Loucy (cell line): ENCODE data around the gene OIP5.

ENCODE experiments used
- H2AFZ ChIP-seq: fragments of 200-600 bp; sonication (generic); 2 replicates; pipeline ENCODE4 v1.6.0; 2016; ENCODE audit warnings: antibody characterized with exemption, mild to moderate bottlenecking, low read length, moderate library complexity
- H3F3A ChIP-seq: fragments of 200-600 bp; 2 replicates; pipeline ENCODE4 v1.6.0; 2016; ENCODE audit warnings: antibody characterized with exemption, low read depth, mild to moderate bottlenecking
- H3K27me3 ChIP-seq: fragments of 200-600 bp; sonication (generic); 2 replicates; pipeline ENCODE4 v1.6.1; 2014; ENCODE audit warnings: low read length, mild to moderate bottlenecking; ENCODE audit not compliant: insufficient read depth, poor library complexity, severe bottlenecking
- H3K36me3 ChIP-seq: fragments of 200-600 bp; sonication (generic); 2 replicates; pipeline ENCODE4 v1.6.1; 2016; ENCODE audit warnings: low read length; ENCODE audit not compliant: insufficient read depth
- H3K4me1 ChIP-seq: fragments of 200-600 bp; sonication (generic); 2 replicates; pipeline ENCODE4 v1.5.1; 2014; ENCODE audit warnings: low read length, mild to moderate bottlenecking; ENCODE audit not compliant: insufficient read depth, poor library complexity, severe bottlenecking
- H3K4me2 ChIP-seq: fragments of 200-600 bp; sonication (generic); 2 replicates; pipeline ENCODE4 v1.6.0; 2014; ENCODE audit warnings: antibody characterized with exemption, low read length, low read depth, mild to moderate bottlenecking; ENCODE audit not compliant: poor library complexity, severe bottlenecking
- H3K4me3 ChIP-seq: fragments of 200-600 bp; sonication (generic); 2 replicates; pipeline ENCODE4 v1.5.1; 2014; ENCODE audit warnings: low read length, mild to moderate bottlenecking, mixed read lengths; ENCODE audit not compliant: poor library complexity, severe bottlenecking
- H3K79me2 ChIP-seq: fragments of 200-600 bp; sonication (generic); 2 replicates; pipeline ENCODE4 v1.6.1; 2014; ENCODE audit warnings: low read length; ENCODE audit not compliant: insufficient read depth
- H3K9ac ChIP-seq: fragments of 200-600 bp; sonication (generic); 2 replicates; pipeline ENCODE4 v1.6.0; 2014; ENCODE audit warnings: mild to moderate bottlenecking, low read depth, low read length, moderate library complexity; ENCODE audit not compliant: poor library complexity, severe bottlenecking
- H3K9me2 ChIP-seq: fragments of 200-600 bp; sonication (generic); replicated peaks from 2 replicates; pipeline ENCODE4 v1.6.1; 2016; ENCODE audit warnings: low read depth, low read length, mixed read lengths
- H3K9me3 ChIP-seq: fragments of 200-600 bp; sonication (generic); 2 replicates; pipeline ENCODE4 v1.6.1; 2014; ENCODE audit warnings: mild to moderate bottlenecking, antibody characterized with exemption, low read length, low read depth; ENCODE audit not compliant: insufficient read depth
- H4K20me1 ChIP-seq: fragments of 200-600 bp; sonication (generic); 2 replicates; pipeline ENCODE4 v1.6.0; 2014; ENCODE audit warnings: antibody characterized with exemption, low read length, mild to moderate bottlenecking; ENCODE audit not compliant: insufficient read depth, poor library complexity, severe bottlenecking
- EZH2phosphoT487 ChIP-seq: fragments of 200-600 bp; IDR thresholded peaks from 2 replicates; pipeline ENCODE4 v1.6.1; 2018; ENCODE audit warnings: antibody characterized with exemption, mild to moderate bottlenecking, moderate library complexity, borderline replicate concordance
- TF ChIP-seq, protein P1 (sequence below): fragments of 200-600 bp; sonication (generic); conservative IDR thresholded peaks from 2 replicates; pipeline ENCODE4 v1.5.1; 2014; ENCODE audit warnings: mild to moderate bottlenecking, antibody characterized with exemption, low read length

The OIP5 gene

DNA sequence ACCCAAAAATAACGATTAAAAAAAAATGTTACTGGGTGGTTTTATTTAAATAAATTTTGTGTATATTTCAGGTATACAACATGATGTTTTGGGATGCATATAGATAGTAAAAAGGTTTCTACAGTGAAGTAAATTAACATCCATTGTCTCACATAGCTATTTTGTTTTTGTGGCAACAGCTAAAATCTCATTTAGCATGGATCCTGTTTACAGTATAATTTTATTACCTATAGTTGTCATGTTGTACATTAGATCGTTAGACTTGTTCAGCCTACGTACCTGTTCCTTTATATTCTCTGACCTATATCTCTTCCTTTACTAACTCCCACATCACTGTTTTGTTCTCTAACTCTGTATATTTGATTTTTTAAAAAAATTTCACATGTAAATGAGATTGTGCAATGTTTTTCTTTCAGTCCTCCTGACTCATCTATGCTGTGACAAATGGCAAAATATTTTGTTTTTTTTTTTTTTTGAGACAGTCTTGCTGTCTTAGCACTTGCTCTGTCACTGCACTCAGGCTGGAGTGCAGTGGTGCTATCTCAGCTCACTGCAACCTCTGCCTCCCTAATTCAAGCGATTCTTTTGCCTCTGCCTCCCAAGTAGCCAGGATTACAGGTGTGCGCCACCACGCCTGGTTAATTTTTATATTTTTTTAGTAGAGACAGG is 45.6 kb downstream of the OIP5 start:
- Histone ChIP-seq H3K9ac (peak overlapping the region; percentile 98), H3K79me2 (peaks cover 70% of the 10 kb centered on the region), H3K27me3 (peaks cover 5% of the 10 kb centered on the region), H3K4me3 (peak overlapping the region; percentile 90), H3K9me2 (no peaks in the 10 kb centered on the region), H3F3A (no peaks in the 10 kb centered on the region), H4K20me1 (peaks cover 56% of the 10 kb centered on the region), H3K36me3 (peaks cover 18% of the 10 kb centered on the region), H3K9me3 (no peaks in the 10 kb centered on the region), H3K4me1 (peaks cover 38% of the 10 kb centered on the region), H3K4me2 (peak overlapping the region; percentile 69), H2AFZ (no peak overlapping the region)
- TF ChIP-seq, protein P1, sequence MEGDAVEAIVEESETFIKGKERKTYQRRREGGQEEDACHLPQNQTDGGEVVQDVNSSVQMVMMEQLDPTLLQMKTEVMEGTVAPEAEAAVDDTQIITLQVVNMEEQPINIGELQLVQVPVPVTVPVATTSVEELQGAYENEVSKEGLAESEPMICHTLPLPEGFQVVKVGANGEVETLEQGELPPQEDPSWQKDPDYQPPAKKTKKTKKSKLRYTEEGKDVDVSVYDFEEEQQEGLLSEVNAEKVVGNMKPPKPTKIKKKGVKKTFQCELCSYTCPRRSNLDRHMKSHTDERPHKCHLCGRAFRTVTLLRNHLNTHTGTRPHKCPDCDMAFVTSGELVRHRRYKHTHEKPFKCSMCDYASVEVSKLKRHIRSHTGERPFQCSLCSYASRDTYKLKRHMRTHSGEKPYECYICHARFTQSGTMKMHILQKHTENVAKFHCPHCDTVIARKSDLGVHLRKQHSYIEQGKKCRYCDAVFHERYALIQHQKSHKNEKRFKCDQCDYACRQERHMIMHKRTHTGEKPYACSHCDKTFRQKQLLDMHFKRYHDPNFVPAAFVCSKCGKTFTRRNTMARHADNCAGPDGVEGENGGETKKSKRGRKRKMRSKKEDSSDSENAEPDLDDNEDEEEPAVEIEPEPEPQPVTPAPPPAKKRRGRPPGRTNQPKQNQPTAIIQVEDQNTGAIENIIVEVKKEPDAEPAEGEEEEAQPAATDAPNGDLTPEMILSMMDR: no peak
- TF ChIP-seq EZH2phosphoT487: no peak

DNA sequence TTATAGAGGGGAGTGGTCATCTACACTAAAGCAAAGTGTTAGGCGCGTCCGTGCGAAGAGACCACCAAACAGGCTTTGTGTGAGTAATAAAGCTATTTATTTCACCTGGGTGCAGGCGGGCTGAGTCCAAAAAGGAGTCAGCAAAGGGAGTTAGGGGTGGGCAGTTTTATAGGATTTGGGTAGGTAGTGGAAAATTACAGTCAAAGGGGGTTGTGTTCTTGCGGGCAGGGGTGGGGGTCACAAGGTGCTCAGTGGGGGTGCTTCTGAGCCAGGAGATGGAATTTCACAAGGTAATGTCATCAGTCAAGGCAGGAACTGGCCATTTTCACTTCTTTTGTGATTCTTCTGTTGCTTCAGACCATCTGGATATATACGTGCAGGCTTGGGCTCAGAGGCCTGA is 47.1 kb downstream of the OIP5 start:
- Histone ChIP-seq H3K27me3 (peaks cover 5% of the 10 kb centered on the region), H3K36me3 (peaks cover 18% of the 10 kb centered on the region), H3K4me2 (peak overlapping the region; percentile 69), H3K9me3 (no peaks in the 10 kb centered on the region), H3K4me3 (peak overlapping the region; percentile 90), H3F3A (no peaks in the 10 kb centered on the region), H3K9ac (peak overlapping the region; percentile 98), H4K20me1 (peaks cover 56% of the 10 kb centered on the region), H3K79me2 (peaks cover 62% of the 10 kb centered on the region), H2AFZ (no peak overlapping the region), H3K4me1 (peaks cover 38% of the 10 kb centered on the region), H3K9me2 (no peaks in the 10 kb centered on the region)
- TF ChIP-seq, protein P1: no peak
- TF ChIP-seq EZH2phosphoT487: no peak

DNA sequence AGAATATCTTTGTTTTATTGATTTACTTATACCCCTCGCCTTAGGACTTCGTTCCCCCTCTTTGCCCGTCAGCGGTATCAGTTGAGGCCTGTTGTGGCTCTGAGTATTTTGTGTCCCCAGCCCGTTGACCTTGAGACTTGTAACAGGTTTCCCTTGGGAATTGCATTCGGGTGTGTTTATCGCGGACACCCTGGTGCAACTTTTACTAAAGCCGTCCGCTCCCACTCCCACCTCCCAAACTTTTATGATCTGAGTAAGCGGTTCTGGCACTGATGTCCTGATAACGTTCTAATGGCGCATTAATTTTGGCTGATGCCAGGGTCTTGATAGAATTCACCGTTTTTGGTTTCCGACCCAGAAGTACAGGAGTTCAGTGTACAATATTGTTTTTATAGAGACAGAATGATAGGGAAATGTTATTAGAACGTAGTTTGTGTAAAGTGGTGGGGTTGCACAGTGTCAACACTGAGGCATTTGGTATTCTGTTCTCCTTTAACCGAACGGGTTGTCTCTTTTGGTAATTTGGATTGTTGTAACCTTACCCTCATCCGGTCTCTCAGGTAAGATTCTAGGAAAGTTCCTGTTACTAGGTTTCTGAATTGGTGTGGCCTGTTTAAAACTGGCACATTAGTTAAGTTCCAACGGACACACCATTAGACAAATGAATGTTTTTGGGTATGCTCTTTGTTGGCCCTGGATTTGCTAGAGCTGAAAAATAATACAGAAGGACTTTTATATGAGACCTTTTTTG is 47.8 kb downstream of the OIP5 start:
- H3K9ac ChIP-seq: peak overlapping the region; percentile 98
- H3K9me2 ChIP-seq: no peaks in the 10 kb centered on the region
- H3K9me3 ChIP-seq: no peaks in the 10 kb centered on the region
- peaks cover 25% of the 10 kb centered on the region for H3K36me3 ChIP-seq
- no peaks in the 10 kb centered on the region for H3F3A ChIP-seq
- peak overlapping the region; percentile 69 for H3K4me2 ChIP-seq
- peaks cover 5% of the 10 kb centered on the region for H3K27me3 ChIP-seq
- TF ChIP-seq EZH2phosphoT487: no peak
- TF ChIP-seq, protein P1: no peak
- peaks cover 57% of the 10 kb centered on the region for H3K79me2 ChIP-seq
- peaks cover 38% of the 10 kb centered on the region for H3K4me1 ChIP-seq
- peaks cover 52% of the 10 kb centered on the region for H4K20me1 ChIP-seq
- H2AFZ ChIP-seq: peak overlapping the region; percentile 76; the same call in 1 of the 2 replicates
- peak overlapping the region; percentile 90 for H3K4me3 ChIP-seq
